ENCODE data around the gene CACNA2D3.

- TF ChIP-seq EZH2 (IDR thresholded peaks at IDR 0.05; ENCODE audit: insufficient read depth, poor library complexity, severe bottlenecking): no peak
- TF ChIP-seq EZH2phosphoT487 (IDR thresholded peaks at IDR 0.05; ENCODE audit: insufficient read depth, low read depth): no peak
Observed at GRCh38 chr3:55007971-55008370, 885.6 kb downstream of the CACNA2D3 start.
